Activated CD8-positive, alpha-beta memory T cell treated with anti-CD3 and anti-CD28 coated beads for 24 hours (primary cell): ENCODE data around the gene CCDC57.
A peak's percentile ranks its signal among the peaks of the same experiment; 100 is the strongest.

ENCODE experiments used
- DNase-seq: peaks from one replicate; pipeline ENCODE4 v3.0.0-alpha.2; 2020

CCDC57 gene

GRCh38 chr17:82056729-82057621, 155.7 kb downstream of the CCDC57 start:
- DNase-seq = no peak

- DNase-seq = no peak
Measured at GRCh38 chr17:82055965-82056728, 156.5 kb downstream of the CCDC57 start.

- DNase-seq = peak; percentile 56
Measured at GRCh38 chr17:82055023-82055964, 157.3 kb downstream of the CCDC57 start.

- peak; percentile 57 for DNase-seq
Measured at GRCh38 chr17:82054351-82055022, 158.2 kb downstream of the CCDC57 start.

DNA sequence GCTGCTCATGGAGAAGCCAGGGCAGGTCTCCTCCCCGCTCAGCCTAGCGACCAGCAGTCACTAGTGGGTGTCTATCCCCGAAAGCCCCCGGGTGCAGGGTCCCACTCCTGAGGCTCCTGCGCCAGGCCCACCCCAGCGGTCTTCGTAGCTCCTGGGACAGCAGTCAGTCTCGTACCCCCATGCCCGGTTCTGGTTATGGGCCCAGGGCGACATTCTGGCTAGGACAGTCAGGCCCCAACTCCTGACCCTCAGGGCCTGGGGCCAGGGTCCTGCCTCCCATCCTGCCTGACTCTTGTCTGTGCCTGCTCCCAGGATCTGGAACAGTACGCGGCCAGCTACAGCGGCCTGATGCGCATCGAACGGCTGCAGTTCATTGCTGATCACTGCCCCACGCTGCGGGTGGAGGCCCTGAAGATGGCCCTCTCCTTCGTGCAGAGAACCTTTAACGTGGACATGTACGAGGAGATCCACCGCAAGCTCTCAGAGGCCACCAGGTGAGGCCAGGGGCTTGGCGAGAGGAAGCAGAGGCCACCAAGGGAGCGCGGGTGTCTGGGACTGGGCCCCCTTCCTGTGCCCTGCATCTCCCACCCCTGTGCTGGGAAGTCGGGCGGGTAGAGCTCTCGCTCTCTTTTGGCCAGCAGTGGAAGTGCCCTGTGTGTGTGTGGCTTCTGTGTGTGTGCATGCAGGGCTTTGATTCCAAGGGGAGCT, 158.9 kb downstream of the CCDC57 start:
- DNase-seq = peak; percentile 56

- DNase-seq = peak; percentile 52
Measured at GRCh38 chr17:82053130-82053529, 159.5 kb downstream of the CCDC57 start.

DNA sequence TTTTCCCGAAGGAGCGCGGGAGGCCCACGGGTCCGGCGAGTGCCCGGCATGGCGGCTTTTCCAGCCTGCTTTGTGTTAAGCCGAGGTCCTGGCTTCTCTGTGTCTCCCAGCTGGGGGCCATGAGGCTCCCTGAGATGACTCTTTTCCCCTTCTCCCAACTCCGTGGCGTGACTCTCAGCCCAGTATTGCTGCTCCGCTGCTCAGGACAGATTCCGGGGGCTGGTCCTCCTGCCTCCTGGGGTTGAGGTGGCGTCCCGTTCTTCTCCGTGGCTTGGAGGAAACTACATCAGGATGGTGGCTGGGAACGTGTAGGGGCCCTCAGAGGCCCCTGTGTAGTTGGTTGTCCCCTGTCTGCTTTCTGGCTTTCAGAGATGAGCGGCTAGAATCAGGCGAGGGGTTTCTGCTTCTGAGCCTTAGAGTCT, 160.0 kb downstream of the CCDC57 start:
- peak; percentile 56 for DNase-seq

- DNase-seq = peak; percentile 94
Measured at GRCh38 chr17:82051776-82052637, 160.6 kb downstream of the CCDC57 start, which contains the start of the genes GPS1 and RFNG. TSS of gene GPS1 (plus strand) at chr17:82051898. CDS start at chr17:82051932, 34 bp downstream. TSS of gene RFNG (minus strand) at chr17:82051811. CDS start at chr17:82051766, 45 bp downstream.
